NCI-H2107 treated with DMSO at 0.1 percent for 48 hours (cell line): ENCODE results near the gene GALNT8.
"Not testable (repeated sequence)": the region's sequence is repeated elsewhere in the genome, so short reads cannot be mapped to it uniquely, and the experiment has no call there.

Source experiments
- DNase-seq: peaks from one replicate; lab custom pipeline; 2025; ENCODE audit not compliant: unreplicated experiment; lab: John Stamatoyannopoulos, UW

Gene GALNT8

DNA sequence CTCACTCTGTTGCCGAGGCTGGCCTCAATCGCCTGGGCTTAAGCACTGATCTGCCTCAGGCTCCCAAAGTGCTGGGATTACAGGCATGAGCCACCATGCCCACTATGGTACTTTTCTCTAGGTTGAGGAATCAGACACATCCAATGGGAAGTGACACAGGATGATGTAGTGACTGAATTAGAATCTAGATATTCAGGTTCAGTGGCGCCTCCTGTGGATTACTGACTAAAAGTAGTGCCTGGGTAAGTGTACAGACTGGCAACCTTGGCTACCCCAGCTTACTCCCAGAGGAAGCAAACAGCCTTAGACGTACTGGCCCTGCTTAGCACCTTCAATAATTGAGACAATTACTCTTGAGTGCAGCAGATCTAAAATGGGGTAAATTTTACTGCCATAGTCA is 22.8 kb downstream of the GALNT8 start:
- no peak for DNase-seq

DNA sequence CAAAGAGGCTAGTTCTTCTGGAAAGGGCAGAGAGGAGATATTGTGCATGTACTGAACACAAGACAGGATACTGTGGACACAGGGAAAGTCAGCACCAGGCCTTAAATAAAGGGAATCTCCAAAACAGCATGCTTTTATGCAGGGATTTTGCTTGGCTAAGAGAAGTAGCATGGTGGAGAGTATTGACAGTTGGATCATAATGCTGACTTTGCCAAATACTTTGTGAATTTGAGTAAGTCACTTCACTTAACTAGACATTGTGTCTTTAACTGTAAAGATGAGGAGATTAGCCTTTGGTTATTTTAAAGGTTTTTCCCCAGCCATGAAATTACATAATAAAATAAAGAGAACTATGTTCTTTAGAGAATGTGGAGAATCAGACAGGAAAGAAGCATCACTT is 24.5 kb downstream of the GALNT8 start:
- DNase-seq: no peak

DNA sequence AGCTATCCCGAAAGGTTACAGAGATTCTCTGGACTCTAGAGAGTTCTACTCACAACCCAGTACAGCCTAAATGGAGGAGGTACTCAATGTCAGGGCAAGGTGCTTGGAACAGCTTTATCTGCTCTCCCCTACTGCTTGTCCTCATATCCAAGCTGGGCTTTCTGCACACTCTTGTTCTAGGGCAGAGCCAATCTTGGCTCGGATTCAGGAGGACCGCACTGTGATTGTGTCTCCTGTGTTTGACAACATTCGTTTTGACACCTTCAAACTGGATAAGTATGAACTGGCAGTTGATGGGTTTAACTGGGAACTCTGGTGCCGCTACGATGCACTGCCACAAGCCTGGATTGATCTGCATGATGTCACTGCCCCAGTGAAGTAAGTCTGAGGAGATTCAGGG is 25.0 kb downstream of the GALNT8 start:
- DNase-seq: no peak

DNA sequence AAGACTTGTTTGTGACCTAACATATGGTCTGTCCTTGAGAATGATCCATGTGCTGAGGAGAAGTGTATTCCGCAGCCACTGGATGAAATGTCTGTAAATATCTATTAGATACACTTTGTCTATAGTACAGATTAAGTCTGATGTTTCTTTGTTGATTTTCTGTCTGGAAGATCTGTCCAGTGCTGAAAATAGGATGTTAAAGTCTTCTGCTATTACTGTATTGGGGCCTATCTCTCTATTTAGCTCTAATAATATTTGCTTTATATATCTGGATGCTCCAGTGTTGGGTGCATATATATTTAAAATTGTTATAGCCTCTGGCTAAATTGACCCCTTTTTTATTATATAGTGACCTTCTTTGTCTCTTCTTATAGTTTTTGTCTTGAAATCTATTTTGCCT is 31.5 kb downstream of the GALNT8 start:
- DNase-seq: not testable (repeated sequence)

DNA sequence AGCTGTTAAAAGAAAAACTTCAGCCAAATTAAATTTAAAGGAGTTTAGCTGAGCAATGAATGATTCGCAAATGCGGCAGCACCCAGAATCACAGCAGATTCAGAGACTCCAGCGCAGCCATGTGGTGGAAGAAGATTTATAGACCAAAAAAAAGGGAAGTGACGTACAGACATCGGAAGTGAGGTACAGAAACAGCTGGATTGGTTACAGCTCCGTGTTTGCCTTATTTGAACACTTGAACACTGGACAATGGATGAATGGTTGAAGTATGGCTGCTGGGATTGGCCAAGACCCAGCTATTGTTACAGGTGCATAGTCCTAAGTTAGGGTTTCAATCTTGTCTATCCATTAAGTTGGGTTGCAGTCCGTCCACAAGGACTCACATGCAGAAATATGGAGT is 42.6 kb downstream of the GALNT8 start:
- no peak for DNase-seq

DNA sequence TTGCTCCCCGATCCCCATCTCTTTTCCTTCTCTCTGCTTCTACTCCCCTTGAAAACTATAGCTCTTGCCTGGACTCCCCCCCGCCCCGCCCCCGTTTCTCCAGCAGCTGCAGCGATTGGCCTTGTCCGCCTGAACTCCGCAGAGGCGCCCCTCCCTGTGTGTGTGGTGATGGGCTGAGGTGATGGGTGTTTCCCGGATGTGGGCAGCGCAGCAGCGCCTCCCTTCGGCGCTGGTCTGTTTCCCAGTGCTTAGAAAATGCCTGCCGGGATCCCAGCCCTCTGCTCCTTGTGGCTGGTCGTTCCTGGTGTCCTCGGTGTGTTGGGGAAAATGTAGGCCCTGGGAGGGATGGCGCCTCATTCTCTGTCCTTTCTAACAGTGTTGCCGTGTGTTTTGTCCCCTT is 43.3 kb downstream of the GALNT8 start:
- DNase-seq: peak; percentile 61

DNA sequence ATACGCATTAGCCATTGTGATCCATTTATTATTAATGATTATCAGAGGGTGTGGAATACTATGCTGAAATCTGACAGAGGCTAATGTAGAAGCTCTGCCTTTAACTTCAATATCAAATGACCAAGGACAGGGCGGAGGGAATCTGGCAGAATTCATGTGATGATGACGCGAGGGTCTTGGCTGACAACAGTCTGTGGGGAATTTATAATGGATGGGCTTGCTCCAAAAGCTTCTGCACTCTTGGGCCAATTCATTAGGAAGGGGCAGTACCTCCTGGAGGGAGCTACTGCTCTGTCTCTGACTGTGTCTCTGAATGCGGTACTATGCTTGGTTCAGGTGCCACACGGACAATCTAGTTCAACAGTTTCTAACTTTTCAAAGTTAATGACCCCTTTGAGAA is 46.2 kb downstream of the GALNT8 start:
- no peak for DNase-seq

DNA sequence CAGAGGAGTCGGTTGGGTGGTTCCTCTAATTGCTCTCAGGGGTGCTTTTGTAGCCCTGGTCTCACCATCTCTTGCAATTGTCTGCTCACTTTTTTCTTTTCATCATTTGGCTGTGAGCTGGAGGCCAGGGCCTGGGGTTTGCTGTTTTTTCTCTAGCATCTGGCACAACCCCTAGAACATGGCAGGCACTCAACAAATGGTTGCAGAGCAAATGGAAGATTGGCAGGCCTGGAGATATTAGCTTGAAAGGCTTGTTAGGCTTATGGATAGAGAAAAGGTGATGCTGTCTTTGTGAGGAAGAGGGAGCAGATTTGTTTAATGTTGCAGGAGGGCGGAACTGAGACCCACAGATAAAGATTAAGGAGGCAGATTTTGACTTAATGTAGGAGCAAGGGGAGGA is 47.0 kb downstream of the GALNT8 start:
- DNase-seq: no peak

DNA sequence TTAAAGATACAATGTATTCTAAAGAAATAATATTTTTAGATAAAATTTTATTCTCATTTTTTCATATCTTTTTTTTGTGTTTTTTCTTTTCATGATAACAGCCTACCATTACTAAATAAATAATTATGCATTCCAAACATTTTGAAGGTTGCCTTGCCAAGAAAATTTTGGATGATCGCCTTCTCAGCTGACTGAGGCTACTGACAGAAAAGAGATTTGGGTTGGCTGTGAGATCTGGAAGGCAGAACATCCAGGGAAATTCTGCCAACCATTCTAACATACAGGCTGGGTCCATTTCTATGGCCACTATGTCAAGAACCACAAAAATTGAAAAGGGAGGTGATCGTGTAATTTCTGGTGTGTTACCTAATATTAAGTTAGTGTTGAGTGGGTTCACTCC is 48.1 kb downstream of the GALNT8 start:
- DNase-seq: no peak

DNA sequence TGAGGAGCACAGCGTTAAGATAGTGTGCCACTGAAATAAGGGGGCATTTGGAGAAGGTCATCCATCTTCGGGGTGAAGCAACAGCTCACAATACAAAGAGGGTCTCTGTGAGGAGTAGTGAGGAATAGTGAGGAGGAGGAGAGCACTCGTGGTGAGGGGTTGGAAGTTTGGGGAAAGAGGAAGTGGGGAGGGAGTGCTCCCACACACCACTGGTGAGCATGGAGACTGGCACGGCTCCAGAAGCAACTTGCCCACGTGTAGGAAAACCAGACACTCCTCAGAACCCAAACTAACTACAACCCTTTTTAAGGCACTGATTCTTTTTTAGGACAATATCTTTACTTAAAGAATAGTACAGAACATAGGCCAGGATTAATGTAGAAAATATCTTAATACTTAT is 48.9 kb downstream of the GALNT8 start:
- no peak for DNase-seq

DNA sequence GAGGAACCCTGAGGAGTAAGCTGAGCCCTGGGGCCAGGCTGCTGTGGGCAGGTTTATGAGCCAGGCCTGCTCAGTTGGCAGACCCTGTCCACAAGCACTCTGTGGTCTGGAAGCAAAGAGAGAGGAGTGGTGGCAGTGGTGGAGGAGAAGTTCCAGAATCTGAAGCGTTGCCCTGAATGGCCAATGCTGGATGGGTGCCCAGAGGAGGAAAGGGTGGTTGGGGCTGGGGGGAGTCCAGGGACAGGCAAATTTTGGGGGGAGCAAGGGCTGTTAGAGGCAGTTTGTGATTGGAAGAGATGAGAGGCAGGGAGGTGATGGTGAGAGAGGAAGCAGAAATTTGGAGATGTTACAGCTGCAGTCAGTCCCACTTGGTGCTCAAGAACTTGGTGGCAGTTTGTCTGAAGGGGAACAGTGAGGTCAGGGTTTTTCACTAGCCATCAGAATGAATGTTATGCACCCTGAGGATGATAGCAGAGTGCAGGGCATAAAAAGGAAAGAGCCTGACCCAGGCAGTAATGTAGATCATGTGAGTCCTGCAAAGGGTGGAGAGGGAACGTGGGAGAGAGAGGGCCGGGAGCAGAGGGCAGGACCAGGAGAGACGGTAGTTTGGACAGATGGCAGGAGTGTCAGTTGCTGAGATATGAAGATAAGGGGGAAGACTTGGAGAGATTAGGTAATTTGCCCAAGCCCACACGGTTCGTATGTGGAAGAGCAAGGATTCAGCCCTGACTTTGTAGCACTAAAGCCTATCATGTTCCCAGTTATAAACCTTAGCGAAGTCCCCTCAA is 51.2 kb downstream of the GALNT8 start:
- DNase-seq: no peak

DNA sequence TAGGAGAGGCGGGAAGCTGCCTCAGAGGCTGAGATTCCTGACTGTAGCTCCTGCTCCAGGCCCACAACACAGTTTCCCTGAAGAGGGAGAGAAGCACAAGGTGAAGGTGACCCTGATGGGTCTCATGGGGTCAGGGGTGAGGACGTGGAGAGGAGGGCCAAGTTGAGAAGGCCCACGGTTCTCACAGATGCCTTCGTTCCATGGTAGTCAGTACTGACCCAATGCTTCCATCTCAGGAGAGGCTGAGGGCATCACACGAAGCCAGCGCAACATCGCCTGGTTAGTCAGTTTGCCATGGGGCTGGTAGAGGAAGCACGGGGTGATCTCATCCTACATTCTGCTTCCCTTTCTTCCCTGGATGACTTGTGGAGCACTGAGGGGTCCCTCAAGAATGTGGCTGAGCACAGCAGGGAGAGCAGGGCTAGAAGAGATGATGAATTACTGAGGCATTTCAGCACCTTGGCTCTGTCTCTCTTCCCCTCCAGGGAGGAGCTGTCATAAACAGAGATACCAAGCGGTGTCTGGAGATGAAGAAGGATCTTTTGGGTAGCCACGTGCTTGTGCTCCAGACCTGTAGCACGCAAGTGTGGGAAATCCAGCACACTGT is 51.9 kb downstream of the GALNT8 start:
- DNase-seq: no peak

DNA sequence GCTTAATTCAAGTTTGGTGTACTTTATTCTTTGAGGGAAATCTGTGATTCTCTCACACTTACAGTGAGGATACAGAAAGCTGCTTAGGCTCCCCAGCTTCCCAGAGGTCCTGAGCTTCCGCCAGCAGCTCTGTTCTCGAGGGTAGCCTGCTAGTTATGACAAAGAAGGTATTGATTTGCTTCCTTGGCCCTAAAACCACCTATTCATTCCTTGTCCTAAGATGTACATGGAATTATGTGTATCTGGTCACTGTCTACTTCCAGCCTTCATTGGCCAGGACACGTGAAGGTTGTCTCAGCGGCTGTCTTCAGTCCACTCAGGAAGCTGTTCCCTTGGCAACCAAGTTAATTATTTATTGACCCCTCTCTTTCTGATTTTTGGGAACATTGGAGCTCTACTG is 55.7 kb downstream of the GALNT8 start:
- no peak for DNase-seq

DNA sequence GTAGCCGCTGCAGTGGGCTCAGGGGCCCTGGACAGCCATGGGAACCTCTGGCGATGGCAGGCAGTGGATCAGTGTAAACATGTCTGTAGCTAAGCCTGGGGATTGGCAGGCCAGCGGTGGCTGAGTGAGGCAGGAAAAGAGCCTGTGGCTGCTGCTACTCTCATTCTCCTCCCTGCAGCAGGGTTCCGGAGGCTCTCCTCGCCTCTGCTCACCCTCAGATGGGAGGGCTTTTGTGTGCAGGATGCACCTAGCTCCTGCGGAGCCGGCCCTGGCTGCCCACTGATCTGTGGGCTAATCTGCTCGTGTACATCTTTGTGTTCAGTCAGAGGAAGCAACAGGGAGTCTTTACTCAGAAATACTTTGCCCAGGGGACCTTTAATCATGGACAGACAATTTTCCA is 59.5 kb downstream of the GALNT8 start:
- no peak for DNase-seq

DNA sequence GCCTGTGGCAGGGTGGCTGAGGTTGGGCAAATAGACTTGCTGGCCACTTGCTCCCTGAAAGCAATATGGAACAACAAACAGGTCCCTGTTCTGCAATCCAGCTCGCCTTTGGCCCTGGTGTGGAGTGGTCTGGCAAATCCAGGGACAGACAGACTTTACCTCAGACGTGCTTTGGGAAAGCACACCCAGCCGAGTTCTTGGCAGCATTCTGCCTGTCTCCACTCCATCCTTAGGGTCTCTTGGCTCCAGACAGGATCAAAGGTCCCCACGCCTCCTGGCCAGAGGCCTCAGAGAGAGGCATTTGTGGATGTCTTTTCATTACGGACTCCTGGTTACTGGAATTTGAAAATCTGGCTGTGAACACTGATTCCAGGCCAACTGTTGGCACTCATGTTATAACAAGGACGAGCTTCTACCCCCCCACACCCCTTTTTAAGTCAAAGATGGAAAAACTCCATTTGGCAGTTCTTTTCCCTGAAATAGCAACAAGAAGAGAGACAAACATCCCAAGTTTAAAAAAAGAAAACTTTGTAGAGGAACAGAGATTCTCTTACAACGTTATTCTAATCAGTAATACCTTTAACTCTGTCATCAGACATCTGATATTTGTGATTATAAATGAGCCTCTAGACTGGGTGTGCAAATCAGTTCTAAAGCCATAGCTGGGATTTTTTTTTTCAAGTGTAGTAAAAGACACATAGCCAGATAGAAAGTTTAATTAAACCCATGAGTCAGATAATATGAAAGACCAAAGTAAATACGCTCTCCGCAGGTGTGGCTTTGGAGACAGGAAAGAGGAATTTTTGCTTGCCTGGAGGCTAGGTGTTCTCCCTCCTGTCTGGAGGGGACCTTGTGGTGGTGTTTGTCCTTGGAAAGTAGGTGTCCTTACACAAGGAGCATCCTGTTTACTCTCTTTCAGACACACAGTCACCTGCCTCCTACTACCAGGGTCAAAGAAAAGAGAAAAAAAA is 60.7 kb downstream of the GALNT8 start:
- DNase-seq: no peak

DNA sequence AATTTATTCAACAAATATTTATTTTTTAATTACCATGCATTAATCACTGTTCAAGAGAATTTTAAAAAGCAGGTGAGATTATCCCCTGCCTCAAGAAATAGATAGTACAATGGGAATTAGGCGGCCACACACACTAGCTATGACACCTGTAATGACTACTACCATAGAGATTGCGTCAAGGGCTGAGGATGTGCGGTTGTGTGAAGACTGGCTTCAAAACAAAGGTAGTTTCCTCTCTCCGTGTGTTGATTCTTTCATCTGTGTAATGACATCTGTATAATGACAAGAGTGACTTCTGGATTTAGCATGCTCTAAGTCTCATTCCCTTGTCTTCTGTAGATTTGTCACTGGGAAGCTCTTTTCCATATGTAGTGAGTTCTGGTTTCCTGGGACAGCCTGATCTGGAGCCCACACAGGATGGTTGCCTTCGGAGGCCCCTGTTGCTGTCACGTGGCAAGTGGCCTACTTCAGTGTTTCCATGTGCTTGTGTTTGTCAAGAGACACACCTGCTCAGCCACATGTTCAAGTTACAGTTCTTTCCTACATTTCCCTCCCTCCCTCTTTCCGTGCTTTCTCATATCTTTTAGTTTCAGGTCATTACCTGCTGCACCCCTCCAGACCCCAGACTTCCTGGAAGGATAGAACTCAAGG is 64.3 kb downstream of the GALNT8 start:
- DNase-seq: no peak

DNA sequence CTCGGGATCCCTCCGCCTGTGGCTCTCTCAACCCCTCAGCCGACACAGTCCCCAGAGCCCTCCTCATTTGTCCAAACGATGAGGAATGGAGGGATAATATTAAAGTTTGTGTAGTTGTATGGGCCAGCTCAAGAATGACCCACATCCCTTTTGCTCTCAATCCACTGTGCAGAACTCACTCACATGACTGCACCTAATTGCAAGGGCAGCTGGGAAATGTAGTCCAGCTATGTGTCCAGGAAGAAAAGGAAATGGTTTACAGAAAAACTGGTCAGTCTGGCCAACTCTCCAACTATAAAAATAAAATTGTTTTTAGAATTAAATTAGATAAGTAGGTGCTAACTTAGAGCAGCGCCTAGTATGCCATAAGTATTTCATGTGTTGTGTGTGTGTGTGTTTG is 66.6 kb downstream of the GALNT8 start:
- no peak for DNase-seq

DNA sequence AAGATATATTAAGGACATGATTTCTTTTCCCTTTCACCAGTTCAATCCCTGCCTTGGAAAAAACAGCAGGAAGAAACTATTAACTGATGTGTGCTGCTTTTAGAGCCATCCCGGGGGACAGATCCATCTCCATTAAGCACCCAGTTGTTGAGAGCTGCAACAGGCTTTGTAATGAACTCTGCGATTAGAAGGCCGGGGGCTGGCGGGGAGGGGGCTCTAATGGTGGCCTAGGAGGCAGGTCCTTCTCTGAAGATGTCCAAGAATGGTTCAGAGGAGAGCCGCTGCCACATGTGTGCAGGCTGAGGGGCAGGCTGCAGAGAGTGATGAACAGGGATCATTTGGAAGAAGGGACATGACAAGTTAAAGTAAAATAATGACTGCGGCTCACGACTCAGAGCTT is 67.8 kb downstream of the GALNT8 start:
- DNase-seq: no peak

DNA sequence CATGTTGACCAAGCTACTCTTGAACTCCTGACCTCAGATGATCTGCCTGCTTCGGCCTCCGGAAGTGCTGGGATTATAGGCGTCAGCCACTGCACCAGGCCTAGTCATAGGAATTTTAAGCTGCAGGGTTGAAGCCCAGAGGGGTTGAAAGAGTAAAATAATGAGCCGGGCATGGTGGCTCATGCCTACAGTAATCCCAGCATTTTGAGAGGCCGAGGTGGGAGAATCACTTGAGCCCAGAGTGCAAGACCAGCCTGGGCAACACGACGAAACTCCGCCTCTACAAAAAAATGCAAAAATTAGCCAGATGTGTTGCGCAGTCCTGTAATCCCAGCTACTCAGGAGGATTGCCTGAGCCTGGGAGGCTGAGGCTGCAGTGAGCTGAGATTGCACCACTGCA is 69.6 kb downstream of the GALNT8 start:
- no peak for DNase-seq

DNA sequence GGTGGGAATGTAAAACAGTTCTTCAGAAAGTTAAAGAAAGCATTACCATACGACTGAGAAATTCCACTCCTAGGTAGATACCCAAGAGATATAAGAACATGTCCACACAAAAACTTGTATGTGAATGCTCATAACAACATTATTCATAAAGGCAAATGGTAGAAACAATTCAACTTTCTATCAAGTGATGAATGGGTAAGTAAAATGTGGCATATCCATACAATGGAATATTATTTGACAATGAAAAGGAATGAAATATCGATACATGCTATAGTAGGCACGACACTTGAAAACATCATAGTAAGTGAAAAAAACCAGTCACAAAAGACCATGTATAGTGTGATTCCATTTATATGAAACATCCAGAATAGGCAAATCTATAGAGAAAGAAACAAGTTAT is 71.3 kb downstream of the GALNT8 start:
- DNase-seq: no peak

DNA sequence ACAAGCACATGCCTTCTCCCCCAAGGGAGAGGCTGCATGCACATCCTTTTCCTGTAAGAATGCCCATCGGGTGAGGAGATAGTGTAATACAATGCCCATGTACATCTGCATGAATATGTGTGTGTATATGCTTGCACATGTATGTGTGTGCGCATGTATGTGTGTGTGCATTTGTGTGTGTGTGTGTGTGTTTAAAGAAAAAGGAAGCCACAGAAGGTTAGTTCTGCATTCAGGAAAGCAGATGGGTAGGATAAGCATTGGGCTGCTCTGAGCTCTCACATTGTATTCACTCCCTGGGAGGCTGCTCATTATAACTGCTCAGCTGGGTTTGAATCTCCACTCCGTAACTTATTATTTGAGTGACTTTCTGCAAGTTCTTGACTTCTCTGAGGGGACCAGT is 74.3 kb downstream of the GALNT8 start:
- no peak for DNase-seq
